Stimulated activated CD8-positive, alpha-beta memory T cell treated with anti-CD3 and anti-CD28 coated beads, Interleukin-7, amount 100 ng/mL, for 24 hours (primary cell): ENCODE results near the gene ATP1A2.

Experiments used
- DNase-seq: peaks from one replicate; pipeline ENCODE4 v3.0.0-alpha.2; 2020; ENCODE audit warnings: low read depth

The ATP1A2 gene

DNA sequence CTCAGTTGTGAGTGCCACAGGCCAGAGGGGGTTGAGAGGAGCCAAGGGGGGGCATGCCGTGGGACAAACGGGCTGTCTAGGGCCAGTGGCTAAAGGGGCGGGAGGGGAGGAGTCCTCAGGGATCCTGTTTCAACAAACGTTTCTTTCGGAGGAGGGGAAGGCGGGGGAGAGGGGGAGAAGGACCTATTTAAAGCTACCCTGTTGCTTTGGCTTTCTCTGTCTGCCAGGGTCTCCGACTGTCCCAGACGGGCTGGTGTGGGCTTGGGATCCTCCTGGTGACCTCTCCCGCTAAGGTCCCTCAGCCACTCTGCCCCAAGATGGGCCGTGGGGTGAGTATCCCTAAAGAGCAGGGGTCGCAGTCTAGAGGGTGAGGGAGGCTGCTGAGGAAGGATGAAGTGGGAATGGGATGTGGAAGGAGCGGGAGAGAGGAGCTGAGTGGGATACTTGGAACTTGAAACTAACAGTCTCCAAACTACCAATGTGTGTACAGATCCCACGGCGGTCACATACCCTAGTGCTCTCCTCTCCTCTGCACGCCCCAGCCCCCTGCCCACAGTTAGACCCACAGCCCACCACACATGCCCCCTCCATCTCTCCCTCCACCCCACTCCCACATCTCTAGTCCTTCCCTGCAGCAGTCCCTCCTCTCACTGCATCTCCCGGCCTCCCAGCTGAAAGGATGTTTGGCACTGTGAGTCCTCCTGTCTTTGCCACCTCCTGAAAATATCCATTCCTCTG lies at the start of gene ATP1A2:
Gene ATP1A2 (plus strand): TSS at position 215 of the 738 bp plus-strand sequence. CDS start 103 bp downstream, at position 318.
- no peak for DNase-seq

DNA sequence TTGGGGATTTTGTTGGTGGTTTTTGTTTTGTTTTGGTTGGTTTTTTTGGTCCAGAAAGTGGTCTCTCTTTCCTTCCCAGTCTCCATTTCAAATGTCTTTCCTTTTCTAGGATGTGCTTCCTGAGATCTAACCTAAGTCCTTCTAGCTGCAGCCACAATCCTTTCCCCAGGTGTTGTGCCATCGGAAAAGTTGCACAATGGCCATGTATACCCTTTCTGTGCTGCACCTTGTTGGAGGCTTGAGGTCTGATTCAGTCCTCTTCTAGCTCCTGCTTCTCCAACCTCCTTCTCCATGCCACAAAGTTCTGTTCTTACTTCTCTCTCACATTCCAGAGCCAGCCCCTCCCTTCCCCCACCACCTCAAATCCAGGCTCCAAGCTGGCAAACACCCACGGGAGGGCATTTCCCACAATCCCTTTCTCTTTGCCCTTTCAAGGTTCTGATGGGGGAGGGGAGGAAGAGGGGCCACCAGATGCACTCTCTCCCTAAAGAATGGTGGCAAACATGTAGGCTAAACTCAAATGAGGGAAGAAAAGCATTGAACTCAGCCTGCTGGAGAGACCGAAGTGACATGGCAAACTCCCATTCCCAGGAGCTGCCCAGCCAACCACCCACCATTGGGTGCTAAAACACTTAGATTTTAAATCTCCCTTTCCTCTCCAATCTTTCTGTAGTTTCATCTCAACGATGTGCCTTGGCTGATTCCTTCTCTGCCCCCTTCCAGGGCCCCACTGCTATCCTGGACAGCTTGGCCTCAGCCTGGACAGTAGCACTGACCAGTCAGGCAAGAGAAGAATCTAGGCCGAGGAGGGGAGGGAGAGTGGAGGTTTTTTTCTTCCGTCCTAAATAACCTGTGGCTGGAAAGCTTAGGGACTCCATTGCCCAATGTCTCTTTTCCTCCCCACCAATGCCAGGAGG lies 48.5 kb upstream of the ATP1A2 start:
- no peak for DNase-seq

DNA sequence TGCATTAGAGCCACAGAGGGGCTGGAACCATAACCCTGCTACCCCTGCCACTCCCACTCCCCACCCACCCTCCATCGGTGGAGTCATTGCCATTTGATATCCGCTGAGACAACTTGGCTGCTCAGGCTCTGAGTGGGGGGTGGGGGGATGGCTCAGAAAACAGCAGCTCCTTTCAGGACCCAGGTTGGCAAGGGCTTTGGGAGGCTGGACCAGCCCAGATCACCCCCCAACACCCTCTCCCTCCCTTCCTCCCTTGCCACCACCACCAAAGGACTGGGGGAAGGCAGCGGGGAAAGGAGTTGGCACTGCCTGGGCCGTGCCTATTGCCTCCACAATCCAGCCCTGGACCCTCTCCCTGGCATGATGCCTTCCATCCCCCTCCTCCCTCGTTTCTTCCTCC lies 47.3 kb upstream of the ATP1A2 start:
- DNase-seq: no peak

DNA sequence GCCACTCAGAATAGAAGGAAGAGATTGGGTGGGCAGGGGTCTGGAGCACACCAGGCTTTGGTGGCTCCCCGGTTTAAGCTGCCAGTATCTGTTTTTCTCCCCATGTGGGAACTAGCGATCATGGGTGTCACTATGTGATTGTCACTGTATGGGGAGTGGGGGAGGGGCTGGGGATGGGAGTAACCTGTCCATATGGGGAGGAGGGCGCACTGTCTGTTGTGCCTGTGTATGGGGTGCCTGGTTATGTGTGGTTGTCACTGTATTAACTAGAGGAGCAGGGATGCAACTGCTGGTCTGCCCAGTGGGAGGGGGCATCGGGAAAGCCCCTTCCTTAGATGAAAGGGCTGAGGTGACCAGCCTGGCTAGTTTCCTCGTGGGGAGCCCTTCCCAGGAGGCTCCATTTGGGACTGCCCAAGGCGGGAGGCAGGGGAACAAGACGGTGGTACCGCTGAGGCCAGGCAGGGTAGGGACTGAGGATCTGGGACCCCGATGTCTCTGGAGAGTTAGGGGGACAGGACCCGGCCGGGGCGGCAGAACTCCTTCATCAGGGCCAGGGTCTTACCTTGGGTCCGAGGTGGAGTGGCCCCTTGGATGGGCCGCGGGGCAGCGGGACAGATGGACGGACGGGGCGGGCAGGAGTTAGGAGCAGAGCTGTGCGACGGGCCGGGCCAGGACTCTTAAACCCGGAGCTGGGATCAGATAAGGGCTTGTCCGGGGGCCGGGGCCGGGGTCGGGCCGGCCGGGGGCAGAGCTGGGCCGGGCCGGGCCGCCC lies 45.9 kb upstream of the ATP1A2 start, which contains the start of gene KCNJ10:
Gene KCNJ10 (minus strand): TSS at position 701 of the 772 bp plus-strand sequence. CDS start 27,628 bp downstream, outside the sequence.
- no peak for DNase-seq

DNA sequence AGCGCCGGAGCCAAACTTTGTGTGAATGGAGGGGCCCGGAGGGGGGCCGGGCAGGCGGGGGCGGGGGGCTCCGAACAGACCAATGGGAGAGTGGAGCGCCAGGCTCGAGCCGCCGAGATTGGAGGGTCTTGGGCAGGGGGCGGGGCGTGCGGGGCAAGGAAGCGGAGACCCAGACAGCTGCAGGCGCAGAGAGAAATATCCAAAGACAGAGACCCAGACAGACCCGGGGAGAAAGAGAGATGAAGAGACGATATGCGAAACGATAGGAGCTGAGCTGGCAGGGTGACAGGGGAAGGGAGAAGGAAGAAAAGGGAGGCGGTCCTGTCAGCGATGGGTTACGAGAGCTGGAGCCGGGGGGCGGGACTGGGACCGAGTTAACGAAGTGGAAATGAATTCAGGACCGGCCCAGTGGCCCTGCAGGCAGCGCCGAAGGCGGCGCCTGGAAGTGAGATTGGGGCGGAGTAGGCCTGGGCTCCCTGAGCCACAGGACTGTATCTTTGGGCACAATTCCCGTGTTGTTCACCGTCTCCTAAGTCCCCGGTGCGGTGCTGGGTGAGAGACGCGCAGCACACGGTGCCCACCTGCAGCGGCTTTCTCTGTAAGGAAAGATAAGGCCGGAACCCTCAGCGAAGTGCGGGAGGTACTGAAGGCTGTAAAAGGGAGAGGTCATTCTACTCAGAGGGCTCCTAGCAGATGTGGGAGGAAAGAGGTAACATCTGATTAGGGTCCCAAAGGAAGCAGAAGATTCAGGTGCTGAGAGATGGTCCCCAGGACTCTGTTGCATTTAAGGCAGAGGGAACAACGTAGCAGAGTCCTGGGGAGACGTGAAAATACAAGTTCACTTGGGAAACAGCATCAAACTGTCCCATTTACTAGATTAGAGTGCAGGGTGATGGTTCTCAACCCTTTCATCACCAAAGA lies 45.1 kb upstream of the ATP1A2 start:
- peak; percentile 47 for DNase-seq

DNA sequence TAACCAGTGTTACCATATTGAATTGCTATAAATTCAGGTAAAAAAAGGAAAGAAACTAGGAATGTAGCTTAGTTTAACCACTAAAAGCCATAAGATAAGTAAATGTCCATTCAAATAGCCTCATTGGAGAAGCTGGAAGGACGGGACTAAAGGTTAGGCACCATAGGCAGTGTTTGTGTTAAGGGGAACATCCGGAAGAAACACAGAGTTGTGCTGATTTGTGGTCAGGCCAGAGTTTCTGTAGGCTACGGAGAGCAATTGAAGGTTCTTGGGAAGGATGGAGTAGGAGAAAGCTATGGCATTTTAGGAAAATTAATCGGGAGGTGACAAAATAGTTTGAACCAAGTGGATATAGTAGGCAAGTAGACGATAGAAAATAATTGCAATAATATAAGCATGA lies 44.3 kb upstream of the ATP1A2 start:
- no peak for DNase-seq

DNA sequence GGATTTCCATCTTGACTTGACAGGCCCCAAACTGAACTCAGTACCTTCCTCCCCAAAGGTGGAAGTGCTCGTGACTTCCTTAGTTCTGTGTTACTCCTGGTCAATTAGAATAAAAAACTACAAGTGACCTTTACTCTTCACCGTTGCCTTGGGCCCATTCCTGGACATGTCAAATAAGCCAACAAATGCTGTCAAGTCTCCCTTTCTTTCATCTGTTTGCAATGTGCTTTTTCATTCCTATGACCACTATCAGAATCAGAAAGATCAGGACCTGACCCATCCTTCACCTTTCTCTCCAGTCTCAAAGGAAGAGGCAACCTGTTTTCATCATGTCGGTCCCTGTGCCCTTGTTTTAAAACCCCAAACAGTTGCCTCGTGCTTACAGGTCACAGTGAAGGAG lies 40.7 kb upstream of the ATP1A2 start:
- DNase-seq: no peak

DNA sequence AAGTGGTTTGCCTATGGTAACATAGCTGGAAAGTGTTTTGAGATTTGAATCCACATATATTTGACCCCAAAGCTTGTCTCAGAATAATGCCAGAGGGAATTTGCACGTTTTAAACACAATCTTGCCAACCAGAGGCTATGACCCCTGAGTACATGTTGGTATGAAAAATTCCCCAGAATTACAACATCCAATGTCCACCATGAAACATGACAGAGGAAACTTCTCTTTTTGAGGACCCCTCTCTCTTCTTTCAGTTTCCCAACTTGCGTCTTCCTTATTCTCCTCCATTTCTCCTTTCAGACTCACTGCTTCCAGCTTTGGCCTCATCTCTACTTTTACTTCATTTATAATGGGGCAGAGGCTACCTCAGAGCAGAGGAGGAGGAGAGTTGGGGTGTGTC lies 39.7 kb upstream of the ATP1A2 start:
- no peak for DNase-seq

DNA sequence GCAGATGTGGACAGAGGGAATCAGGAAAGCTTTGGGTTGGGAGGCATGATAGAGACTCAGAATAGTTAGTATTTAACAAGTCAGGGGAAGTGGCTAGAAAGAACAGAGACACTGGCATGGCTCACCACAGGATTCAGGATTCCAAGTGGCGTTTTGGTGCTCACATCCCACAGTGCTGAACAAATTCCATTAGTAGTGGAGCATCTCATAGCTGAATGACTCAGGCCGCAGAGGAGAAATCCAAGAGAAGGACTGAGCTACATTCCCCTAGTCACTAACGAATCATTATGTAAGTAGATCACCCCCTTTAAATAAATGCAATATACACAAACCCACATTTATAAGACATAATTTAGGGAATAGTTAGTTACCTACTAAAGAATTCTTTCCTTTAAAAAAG lies 39.3 kb upstream of the ATP1A2 start:
- no peak for DNase-seq

DNA sequence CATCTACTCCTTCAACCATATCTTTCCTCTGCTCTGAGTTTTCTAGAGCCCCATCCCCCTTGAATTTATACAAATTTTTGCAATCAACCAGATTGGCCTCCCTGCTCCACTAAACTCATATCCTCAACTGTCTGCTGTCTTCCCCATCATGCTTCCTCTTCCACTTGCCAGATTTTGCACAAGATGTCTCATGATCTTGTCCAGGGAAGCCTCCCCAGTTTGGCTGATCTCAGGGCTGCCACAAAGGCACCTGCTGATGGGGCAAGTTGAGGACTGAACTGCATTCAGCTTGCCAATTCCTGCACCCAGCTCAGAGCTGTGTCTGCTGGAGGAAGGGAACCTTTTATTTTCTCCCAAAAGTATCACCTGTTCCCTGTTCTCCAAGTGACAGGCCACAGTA lies 38.1 kb upstream of the ATP1A2 start:
- no peak for DNase-seq

DNA sequence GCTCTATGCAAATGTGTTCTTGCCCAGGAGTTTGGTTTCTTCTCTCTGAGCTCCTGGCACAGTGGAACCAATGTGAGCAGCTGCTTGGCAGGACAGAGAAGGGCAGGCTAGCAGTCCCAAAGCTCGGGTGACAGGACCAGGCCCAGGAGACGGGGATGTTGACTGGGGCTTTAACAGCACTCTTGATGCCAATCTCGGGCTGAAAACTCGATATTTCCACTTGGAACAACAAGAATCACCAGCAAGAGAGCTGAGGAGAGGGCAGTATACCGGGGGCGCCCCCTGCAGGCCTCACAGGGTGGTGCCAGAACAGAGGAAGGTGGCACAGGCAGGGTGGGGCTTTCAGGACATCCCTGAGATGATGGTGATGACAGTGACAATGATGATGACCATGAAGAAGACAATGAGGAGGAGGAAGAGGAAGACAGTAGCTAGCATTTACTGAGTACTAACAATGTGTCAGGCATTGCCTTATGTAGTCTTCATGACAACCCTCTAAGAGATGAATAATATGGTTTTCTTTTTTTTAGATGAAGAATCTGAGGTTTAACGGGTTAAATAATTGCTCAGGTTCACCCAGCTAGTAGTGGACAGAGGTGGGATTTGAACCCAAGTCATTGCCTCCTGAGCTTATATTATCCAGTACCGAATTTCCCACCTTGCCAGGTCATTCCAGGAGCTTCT lies 36.9 kb upstream of the ATP1A2 start:
- no peak for DNase-seq

DNA sequence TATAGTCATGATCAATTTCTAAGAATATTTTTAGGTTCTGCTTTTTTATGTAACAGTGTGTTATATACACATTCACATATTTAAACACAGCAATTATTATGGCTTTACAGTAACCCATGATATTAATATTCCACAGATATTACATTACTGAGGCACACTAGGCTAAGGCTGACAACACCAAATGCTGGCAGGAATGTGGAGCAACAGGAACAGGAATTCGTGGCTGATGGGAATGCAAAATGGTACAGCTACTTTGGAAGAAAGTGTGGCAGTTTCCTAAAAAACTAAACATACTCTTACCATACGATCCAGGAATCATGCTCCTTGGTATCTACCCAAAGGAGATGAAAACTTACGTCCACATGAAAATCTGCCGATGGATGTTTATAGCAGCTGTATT lies 36.1 kb upstream of the ATP1A2 start:
- DNase-seq: no peak

DNA sequence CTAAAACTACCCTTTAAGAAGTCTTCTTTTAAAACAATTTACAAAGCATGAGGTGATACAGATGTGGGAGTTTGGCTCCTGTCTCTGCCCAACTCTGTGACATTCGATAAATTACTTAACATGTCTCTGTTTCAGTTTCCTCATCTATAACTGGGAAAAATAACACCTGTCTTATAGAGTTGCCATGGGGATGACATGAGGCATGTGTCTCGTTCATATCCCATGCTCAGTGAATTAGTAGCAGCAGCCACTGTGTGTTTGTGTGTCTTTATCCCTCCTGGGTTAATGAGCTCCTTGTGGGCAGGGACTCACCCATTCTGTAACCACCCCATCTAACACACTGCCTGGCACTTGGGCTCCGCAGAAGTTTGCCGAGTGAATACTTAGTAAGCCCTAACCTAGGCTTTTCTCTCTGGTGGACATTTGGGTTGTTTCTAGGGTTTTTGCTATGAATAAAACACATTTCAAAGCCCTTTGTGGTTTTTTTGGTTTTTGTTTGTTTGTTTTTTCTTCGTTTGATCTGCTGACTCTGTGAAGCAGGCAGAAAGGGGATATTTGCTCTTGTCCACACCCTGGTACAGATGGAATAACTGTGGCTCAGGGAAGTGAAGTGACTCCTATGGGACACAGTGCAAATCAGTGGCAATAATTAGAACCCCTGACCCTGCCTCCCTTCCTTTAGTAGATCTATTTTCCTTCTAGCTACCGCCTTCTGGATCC lies 35.0 kb upstream of the ATP1A2 start:
- no peak for DNase-seq

DNA sequence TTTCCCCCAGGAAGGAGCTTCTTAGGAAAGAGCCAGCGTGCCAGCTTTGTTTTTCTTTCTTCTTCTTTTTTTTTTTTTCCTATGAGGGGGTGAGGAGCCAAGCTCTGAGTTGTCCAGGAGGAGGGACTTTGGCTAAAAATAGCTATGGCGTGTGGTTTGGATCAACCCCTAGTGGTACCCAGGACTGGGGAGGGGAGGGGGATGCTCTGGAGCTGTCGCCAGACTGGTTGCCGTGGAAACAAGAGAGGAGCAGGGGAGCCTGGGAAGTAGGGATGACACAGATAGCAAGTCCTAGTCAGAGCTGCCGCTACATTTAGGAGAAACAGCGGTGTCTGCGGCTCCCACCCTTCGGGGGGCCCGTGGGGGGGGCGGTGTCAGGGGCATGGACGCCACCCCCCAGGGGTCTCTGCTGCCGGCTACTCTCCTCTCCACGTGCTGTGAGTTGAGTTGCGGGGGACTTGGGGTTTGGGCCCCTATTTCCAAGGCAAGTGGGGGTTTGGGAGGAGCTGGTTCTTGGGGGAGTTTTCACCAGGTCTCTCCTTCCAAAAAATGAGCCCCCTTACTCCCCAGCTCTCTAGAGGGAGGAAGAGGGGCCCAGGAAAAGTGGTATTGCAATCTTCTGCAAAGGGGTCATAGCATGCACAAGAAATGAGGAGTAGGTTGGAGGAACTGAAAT lies 34.2 kb upstream of the ATP1A2 start, which contains the start of gene KCNJ9:
Gene KCNJ9 (plus strand): TSS at position 278 of the 676 bp plus-strand sequence. CDS start 2,493 bp downstream, outside the sequence.
- DNase-seq: no peak

DNA sequence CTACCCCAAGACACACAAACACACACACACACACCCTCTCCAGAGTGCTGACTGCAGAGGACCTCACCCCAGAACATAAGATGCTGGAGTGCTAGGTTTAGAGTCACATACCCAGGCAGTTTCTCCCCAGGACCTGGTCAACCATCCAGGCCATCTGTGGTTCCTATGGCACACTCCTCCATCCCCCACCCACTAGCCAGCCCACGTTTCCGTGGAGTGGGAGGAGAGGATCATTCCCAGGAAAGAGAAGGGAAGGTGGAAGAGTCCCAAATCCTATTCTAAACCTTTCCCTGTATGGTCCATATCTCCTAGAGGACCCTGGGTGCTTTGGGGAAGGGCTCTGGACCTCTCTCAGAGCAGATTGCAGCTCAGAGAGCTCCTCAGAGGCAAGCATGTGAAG lies 33.1 kb upstream of the ATP1A2 start:
- DNase-seq: no peak

DNA sequence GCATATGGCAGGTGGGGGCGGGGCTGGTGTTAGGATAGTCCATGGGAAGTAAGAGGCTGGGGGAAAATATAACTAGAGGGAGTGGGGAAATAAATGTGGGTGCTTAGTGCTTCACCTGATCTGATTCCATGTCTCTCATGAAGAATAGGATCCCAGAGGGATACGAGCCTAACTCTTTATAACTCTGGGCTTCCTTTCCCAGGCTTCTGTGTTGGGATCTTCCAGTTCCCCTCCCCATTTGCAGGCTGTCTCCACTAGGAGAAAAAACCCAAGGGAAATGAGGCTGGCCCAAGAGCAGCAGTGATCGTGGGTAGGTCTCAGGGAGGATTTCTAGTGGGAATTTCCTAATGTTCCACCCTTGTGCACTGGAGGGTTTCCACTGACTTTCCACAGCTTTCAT lies 32.6 kb upstream of the ATP1A2 start:
- no peak for DNase-seq

DNA sequence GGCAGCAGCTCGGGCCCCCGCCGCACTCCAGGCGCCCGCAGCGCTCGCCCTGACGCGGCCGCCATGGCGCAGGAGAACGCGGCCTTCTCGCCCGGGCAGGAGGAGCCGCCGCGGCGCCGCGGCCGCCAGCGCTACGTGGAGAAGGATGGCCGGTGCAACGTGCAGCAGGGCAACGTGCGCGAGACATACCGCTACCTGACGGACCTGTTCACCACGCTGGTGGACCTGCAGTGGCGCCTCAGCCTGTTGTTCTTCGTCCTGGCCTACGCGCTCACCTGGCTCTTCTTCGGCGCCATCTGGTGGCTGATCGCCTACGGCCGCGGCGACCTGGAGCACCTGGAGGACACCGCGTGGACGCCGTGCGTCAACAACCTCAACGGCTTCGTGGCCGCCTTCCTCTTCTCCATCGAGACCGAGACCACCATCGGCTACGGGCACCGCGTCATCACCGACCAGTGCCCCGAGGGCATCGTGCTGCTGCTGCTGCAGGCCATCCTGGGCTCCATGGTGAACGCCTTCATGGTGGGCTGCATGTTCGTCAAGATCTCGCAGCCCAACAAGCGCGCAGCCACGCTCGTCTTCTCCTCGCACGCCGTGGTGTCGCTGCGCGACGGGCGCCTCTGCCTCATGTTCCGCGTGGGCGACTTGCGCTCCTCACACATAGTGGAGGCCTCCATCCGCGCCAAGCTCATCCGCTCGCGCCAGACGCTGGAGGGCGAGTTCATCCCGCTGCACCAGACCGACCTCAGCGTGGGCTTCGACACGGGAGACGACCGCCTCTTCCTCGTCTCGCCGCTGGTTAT lies 31.4 kb upstream of the ATP1A2 start:
- peak; percentile 36 for DNase-seq

DNA sequence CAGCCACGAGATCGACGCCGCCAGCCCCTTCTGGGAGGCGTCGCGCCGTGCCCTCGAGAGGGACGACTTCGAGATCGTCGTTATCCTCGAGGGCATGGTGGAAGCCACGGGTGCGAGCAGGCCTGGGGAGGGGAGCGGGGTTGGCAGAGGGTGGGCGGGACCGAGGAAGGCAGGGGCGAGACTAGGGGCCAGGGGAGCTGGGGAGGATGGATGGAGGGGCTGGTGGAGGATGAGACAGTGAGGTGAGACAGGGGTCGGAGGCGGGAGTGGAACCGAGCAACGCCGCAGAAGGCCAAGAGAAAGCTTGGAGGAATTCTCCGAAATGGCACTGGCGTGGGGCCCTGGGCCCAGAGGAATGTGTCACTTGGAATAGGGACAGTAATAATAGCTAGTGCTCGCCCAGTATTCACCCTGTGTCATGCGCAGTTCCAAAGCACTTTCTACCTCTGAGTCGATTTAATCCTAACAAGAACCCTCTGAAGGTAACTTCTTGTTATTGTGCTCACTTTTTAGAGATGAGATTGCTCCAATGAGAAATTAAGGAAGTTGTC lies 30.7 kb upstream of the ATP1A2 start:
- DNase-seq: no peak
